Smooth muscle cell (in vitro differentiated cells): ENCODE results near the gene KLHL1. TPM values are rescaled to one million over a fixed set of nuclear protein-coding genes. Genes with fewer than 3 reads are reported as not detected.

Experiments used
- DNase-seq: peaks from one replicate; lab custom pipeline; 2025; ENCODE audit not compliant: unreplicated experiment; lab: John Stamatoyannopoulos, UW
- H2AFZ ChIP-seq: fragments of 200-600 bp; sonication (generic); 2 replicates; pipeline ENCODE4 v1.6.0; 2016; ENCODE audit warnings: antibody characterized with exemption, low read depth, mild to moderate bottlenecking
- H3F3A ChIP-seq: fragments of 200-600 bp; sonication (generic); 2 replicates; pipeline ENCODE4 v1.6.0; 2017; ENCODE audit warnings: antibody characterized with exemption, low read depth
- H3K27ac ChIP-seq: fragments of 200-600 bp; sonication (generic); 2 replicates; pipeline ENCODE4 v1.5.1; 2016; ENCODE audit warnings: low read depth, mild to moderate bottlenecking
- H3K27me3 ChIP-seq: fragments of 200-600 bp; sonication (generic); 2 replicates; pipeline ENCODE4 v1.6.1; 2016; ENCODE audit warnings: low read depth, mild to moderate bottlenecking
- H3K36me3 ChIP-seq: fragments of 200-600 bp; sonication (generic); 2 replicates; pipeline ENCODE4 v1.5.1; 2016; ENCODE audit warnings: low read depth
- H3K4me1 ChIP-seq: fragments of 200-600 bp; sonication (generic); 2 replicates; pipeline ENCODE4 v1.5.1; 2016; ENCODE audit warnings: low read depth
- H3K4me2 ChIP-seq: fragments of 200-600 bp; sonication (generic); 2 replicates; pipeline ENCODE4 v1.6.0; 2016; ENCODE audit warnings: mild to moderate bottlenecking
- H3K4me3 ChIP-seq: fragments of 200-600 bp; sonication (generic); 2 replicates; pipeline ENCODE4 v1.5.1; 2016; ENCODE audit warnings: mild to moderate bottlenecking
- H3K79me2 ChIP-seq: fragments of 200-600 bp; sonication (generic); 2 replicates; pipeline ENCODE4 v1.6.0; 2016; ENCODE audit warnings: low read depth, mild to moderate bottlenecking
- H3K9ac ChIP-seq: fragments of 200-600 bp; sonication (generic); 2 replicates; pipeline ENCODE4 v1.6.0; 2016; ENCODE audit warnings: low read depth
- H3K9me3 ChIP-seq: fragments of 200-600 bp; sonication (generic); replicated peaks from 2 replicates; pipeline ENCODE4 v1.5.1; 2016; ENCODE audit warnings: low read depth
- H4K20me1 ChIP-seq: fragments of 200-600 bp; sonication (generic); 2 replicates; pipeline ENCODE4 v1.6.0; 2016; ENCODE audit warnings: low read depth
- CTCF ChIP-seq: fragments of 200-600 bp; sonication (generic); IDR thresholded peaks from 2 replicates; pipeline ENCODE4 v1.5.1; 2017; ENCODE audit warnings: borderline replicate concordance, mild to moderate bottlenecking, antibody characterized with exemption; ENCODE audit not compliant: insufficient read depth, poor library complexity, severe bottlenecking
- WGBS: methylation state at CpG from one replicate; pipeline ENCODE4 v1.1.7; 2016; ENCODE audit warnings: low lambda C conversion rate; 5-methylcytosine and 5-hydroxymethylcytosine counted together
- polyA plus RNA-seq: library from polyadenylated mRNA; unstranded; fragments of >200 nt; fragmentation: Nextera tagmentation; extraction: Ambion mirVana; gene quantifications from 2 replicates; pipeline ENCODE4 v1.2.1, GENCODE V29; 2016
- total RNA-seq: library from RNA; depleted of rRNA; stranded (reverse); fragments of >200 nt; gene quantifications from 2 replicates; pipeline ENCODE4 v1.2.3, GENCODE V29; 2014

The KLHL1 gene
- total and polyA plus RNA-seq, 2 experiments from 2014 or later, result not detected

DNA sequence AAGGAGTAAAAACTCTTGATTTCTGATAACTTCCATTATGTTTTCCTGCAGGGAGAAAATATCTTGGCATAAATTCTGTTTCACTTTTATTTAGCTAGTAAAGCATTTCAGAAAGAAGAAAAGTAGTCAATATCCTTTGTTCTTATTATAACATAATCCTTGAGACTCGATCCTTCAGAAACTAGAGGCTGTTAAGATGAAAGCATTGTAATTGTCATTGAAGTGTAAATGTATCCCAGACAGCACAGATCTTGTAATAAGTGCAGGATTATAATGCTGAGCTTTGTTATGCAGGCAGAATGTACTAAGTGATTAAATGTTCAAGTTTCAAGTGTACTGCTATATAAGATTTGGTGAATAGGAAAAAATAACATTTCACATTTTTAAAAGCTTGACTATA is 225.8 kb downstream of the KLHL1 start:
- Histone ChIP-seq H3K4me3 (no peak overlapping the region), H3K4me1 (no peaks in the 10 kb centered on the region), H2AFZ (no peak overlapping the region), H3K4me2 (no peak overlapping the region), H3K9ac (no peak overlapping the region), H4K20me1 (no peaks in the 10 kb centered on the region), H3K27ac (no peak overlapping the region), H3K79me2 (no peaks in the 10 kb centered on the region), H3K27me3 (no peaks in the 10 kb centered on the region), H3K36me3 (no peaks in the 10 kb centered on the region), H3K9me3 (no peaks in the 10 kb centered on the region), H3F3A (no peaks in the 10 kb centered on the region)
- 67% methylated on average over 1 of the region's 1 CpG for WGBS
- no peak for TF ChIP-seq CTCF
- no peak for DNase-seq

DNA sequence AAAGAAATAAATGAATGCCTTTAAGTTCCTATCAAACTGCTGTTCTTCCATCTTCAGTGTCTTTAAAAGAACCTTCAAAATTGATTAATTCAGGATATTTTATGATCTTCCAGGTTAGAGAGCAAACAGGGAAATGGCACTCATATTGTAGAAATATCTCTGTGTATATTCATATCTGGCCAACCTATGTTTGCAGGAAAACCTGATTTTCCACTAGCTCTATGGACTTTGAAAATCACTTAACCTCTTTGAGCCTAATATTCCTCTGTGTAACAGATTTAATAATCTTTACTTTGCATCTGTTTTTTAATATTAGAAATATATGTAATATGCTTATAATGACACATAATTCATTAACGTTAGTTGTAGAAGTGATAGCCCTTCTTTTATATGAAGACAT is 228.3 kb downstream of the KLHL1 start:
- WGBS, result 84% methylated on average over 1 of the region's 1 CpG
- DNase-seq, result no peak

GRCh38 chr13:69872321-69873047 is 235.8 kb downstream of the KLHL1 start:
- no peaks in the 10 kb centered on the region for H3K4me1 ChIP-seq
- no peaks in the 10 kb centered on the region for H3K9me3 ChIP-seq
- H3K79me2 ChIP-seq, result no peaks in the 10 kb centered on the region
- no peaks in the 10 kb centered on the region for H3F3A ChIP-seq
- H3K4me3 ChIP-seq, result no peak overlapping the region
- no peaks in the 10 kb centered on the region for H4K20me1 ChIP-seq
- no peak overlapping the region for H3K4me2 ChIP-seq
- H3K36me3 ChIP-seq, result no peaks in the 10 kb centered on the region
- 91% methylated on average over 4 of the region's 4 CpGs for WGBS
- no peak overlapping the region for H3K27ac ChIP-seq
- H2AFZ ChIP-seq, result no peak overlapping the region
- DNase-seq, result no peak
- no peaks in the 10 kb centered on the region for H3K27me3 ChIP-seq
- H3K9ac ChIP-seq, result no peak overlapping the region
- no peak for TF ChIP-seq CTCF

More for the DNA sequence above, 228.3 kb downstream of the KLHL1 start:
- no peaks in the 10 kb centered on the region for H3K79me2 ChIP-seq
- H3K4me1 ChIP-seq, result no peaks in the 10 kb centered on the region
- no peaks in the 10 kb centered on the region for H3K36me3 ChIP-seq
- H3K9me3 ChIP-seq, result no peaks in the 10 kb centered on the region
- H3K4me3 ChIP-seq, result no peak overlapping the region
- no peak overlapping the region for H2AFZ ChIP-seq
- H3F3A ChIP-seq, result no peaks in the 10 kb centered on the region
- no peak overlapping the region for H3K4me2 ChIP-seq
- no peak for TF ChIP-seq CTCF
- H3K27ac ChIP-seq, result no peak overlapping the region
- no peaks in the 10 kb centered on the region for H3K27me3 ChIP-seq
- no peak overlapping the region for H3K9ac ChIP-seq
- no peaks in the 10 kb centered on the region for H4K20me1 ChIP-seq

DNA sequence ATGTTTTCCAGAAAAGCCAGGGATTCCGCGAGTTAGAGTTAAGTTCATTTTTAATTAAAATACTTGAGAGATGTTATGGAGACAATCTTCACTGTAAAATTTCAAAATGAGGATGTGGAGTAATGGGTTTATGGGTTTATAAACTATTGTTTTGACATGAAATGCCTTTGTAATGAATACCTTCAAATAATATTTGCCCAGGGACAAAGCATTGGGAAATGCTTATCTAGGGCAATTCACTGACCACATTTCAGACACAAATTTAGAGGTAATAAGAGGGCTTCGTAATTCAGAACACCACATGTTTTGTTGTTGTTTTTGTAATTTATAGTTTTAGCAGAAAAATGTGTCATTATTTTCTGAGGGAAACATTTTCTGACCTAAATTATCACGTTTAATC is 241.7 kb downstream of the KLHL1 start:
- DNase-seq, result no peak
- H3K36me3 ChIP-seq, result no peaks in the 10 kb centered on the region
- no peaks in the 10 kb centered on the region for H3K79me2 ChIP-seq
- no peaks in the 10 kb centered on the region for H3K4me1 ChIP-seq
- no peaks in the 10 kb centered on the region for H3K9me3 ChIP-seq
- H3K9ac ChIP-seq, result no peak overlapping the region
- H2AFZ ChIP-seq, result no peak overlapping the region
- H3K4me3 ChIP-seq, result no peak overlapping the region
- no peaks in the 10 kb centered on the region for H3K27me3 ChIP-seq
- H3K4me2 ChIP-seq, result no peak overlapping the region
- H4K20me1 ChIP-seq, result no peaks in the 10 kb centered on the region
- no peak for TF ChIP-seq CTCF
- WGBS, result 68% methylated on average over 4 of the region's 4 CpGs
- H3K27ac ChIP-seq, result no peak overlapping the region
- H3F3A ChIP-seq, result no peaks in the 10 kb centered on the region
